BE2C (cell line): ENCODE data around the gene RAB27A. TPM values are rescaled to one million over a fixed set of nuclear protein-coding genes. Genes with fewer than 3 reads are reported as not detected.

Source experiments
- DNase-seq: peaks from one replicate; pipeline ENCODE4 v3.0.0-alpha.2; 2020
- H3K27me3 ChIP-seq: fragments of 250-450 bp; sonication (Bioruptor Pico); 2 replicates; pipeline ENCODE4 v1.5.1; 2020; ENCODE audit warnings: mild to moderate bottlenecking
- H3K36me3 ChIP-seq: fragments of 250-450 bp; sonication (Bioruptor Pico); 2 replicates; pipeline ENCODE4 v1.5.1; 2020; ENCODE audit warnings: mild to moderate bottlenecking
- H3K4me1 ChIP-seq: fragments of 250-450 bp; sonication (Bioruptor Pico); 2 replicates; pipeline ENCODE4 v1.5.1; 2020
- H3K4me3 ChIP-seq: 2 replicates; pipeline ENCODE4 v1.5.1; 2011; ENCODE audit warnings: low read depth, low read length
- H3K9me3 ChIP-seq: fragments of 250-450 bp; sonication (Bioruptor Pico); 2 replicates; pipeline ENCODE4 v1.5.1; 2020
- CTCF ChIP-seq: IDR thresholded peaks from 2 replicates; pipeline ENCODE4 v1.5.1; 2012; ENCODE audit warnings: mild to moderate bottlenecking, low read depth, low read length
- polyA plus RNA-seq: library from polyadenylated mRNA; unstranded; fragments of >200 nt; gene quantifications from one replicate; pipeline ENCODE4 v1.2.1, GENCODE V29; 2012; ENCODE audit warnings: low read depth, missing spikeins; ENCODE audit not compliant: insufficient read length, insufficient read depth

The RAB27A gene
- 1.9 TPM for polyA plus RNA-seq

GRCh38 chr15:55289746-55290527 is at the start of gene RAB27A:
TSS of gene RAB27A (minus strand) at chr15:55289813. CDS start at chr15:55234934, 54,879 bp downstream.
- peak; percentile 77 for DNase-seq
- H3K9me3 ChIP-seq: no peaks in the 10 kb centered on the region
- H3K36me3 ChIP-seq: no peaks in the 10 kb centered on the region
- no peak for TF ChIP-seq CTCF
- no peaks in the 10 kb centered on the region for H3K4me1 ChIP-seq
- peak within 1 kb of the TSS; percentile 94 for H3K4me3 ChIP-seq
- H3K27me3 ChIP-seq: no peaks in the 10 kb centered on the region

- H3K4me3 ChIP-seq: no peak overlapping the region
- H3K27me3 ChIP-seq: no peaks in the 10 kb centered on the region
- peaks cover 4% of the 10 kb centered on the region for H3K4me1 ChIP-seq
- no peaks in the 10 kb centered on the region for H3K9me3 ChIP-seq
- TF ChIP-seq CTCF: no peak
- no peaks in the 10 kb centered on the region for H3K36me3 ChIP-seq
- DNase-seq: no peak
Measured at GRCh38 chr15:55337160-55337559, 47.5 kb upstream of the RAB27A start.

GRCh38 chr15:55334997-55335396 is 45.4 kb upstream of the RAB27A start:
- no peak overlapping the region for H3K4me3 ChIP-seq
- no peak for TF ChIP-seq CTCF
- no peak for DNase-seq
- no peaks in the 10 kb centered on the region for H3K36me3 ChIP-seq
- no peaks in the 10 kb centered on the region for H3K9me3 ChIP-seq
- H3K27me3 ChIP-seq: no peaks in the 10 kb centered on the region
- H3K4me1 ChIP-seq: 0 out of 2 replicates have a peak, but pooled peaks cover 3% of the 10 kb centered on the region

- no peak for DNase-seq
- Histone ChIP-seq H3K27me3 (no peaks in the 10 kb centered on the region), H3K4me3 (no peak overlapping the region), H3K4me1 (0 out of 2 replicates have a peak, but pooled peaks cover 3% of the 10 kb centered on the region), H3K36me3 (no peaks in the 10 kb centered on the region), H3K9me3 (no peaks in the 10 kb centered on the region)
- no peak for TF ChIP-seq CTCF
Measured at GRCh38 chr15:55334371-55334770, 44.8 kb upstream of the RAB27A start.

- Histone ChIP-seq H3K4me1 (0 out of 2 replicates have a peak, but pooled peaks cover 3% of the 10 kb centered on the region), H3K4me3 (no peak overlapping the region), H3K36me3 (no peaks in the 10 kb centered on the region), H3K9me3 (no peaks in the 10 kb centered on the region), H3K27me3 (no peaks in the 10 kb centered on the region)
- TF ChIP-seq CTCF: no peak
- no peak for DNase-seq
Measured at GRCh38 chr15:55327387-55327786, 37.8 kb upstream of the RAB27A start.

GRCh38 chr15:55322467-55322866 is 32.9 kb upstream of the RAB27A start:
- 0 out of 2 replicates have a peak, but pooled peaks cover 2% of the 10 kb centered on the region for H3K4me1 ChIP-seq
- no peaks in the 10 kb centered on the region for H3K36me3 ChIP-seq
- DNase-seq: no peak
- H3K4me3 ChIP-seq: no peak overlapping the region
- TF ChIP-seq CTCF: no peak
- H3K27me3 ChIP-seq: no peaks in the 10 kb centered on the region
- H3K9me3 ChIP-seq: no peaks in the 10 kb centered on the region
